A673 (cell line): ENCODE measurements around the gene RIF1.

Experiments used
- EZH2 ChIP-seq: fragments of 200-600 bp; sonication (generic); IDR thresholded peaks from 2 replicates; pipeline ENCODE4 v1.6.1; 2017; ENCODE audit warnings: borderline replicate concordance, low read depth, mild to moderate bottlenecking, mixed read lengths, antibody characterized with exemption, low read length; ENCODE audit not compliant: poor library complexity, severe bottlenecking
- TF ChIP-seq, protein P1 (sequence below): fragments of 300-800, 200-600 bp; sonication (generic); conservative IDR thresholded peaks from 2 replicates; pipeline ENCODE4 v1.5.1; 2017; ENCODE audit warnings: low read depth, mild to moderate bottlenecking, antibody characterized with exemption, low read length, moderate library complexity, mixed read lengths

DNA sequence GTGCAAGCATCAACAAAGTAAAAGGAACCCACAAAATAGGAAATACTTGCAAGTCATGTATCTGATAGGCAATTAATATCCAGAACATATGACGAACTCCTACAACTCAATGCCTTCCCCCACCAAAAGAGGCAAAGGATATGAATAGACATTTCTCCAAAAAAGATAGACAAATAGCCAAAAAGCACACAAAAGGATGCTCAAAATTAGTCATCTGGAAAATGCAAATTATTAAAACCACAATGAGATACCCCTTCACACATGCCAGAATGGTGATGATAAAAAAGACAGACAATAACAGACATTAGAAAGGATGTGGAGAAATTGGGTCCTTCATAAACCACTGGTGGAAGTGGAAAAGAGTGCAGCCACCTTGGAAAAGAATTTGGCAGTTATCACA lies 76.4 kb downstream of the RIF1 start:
- TF ChIP-seq, protein P1, sequence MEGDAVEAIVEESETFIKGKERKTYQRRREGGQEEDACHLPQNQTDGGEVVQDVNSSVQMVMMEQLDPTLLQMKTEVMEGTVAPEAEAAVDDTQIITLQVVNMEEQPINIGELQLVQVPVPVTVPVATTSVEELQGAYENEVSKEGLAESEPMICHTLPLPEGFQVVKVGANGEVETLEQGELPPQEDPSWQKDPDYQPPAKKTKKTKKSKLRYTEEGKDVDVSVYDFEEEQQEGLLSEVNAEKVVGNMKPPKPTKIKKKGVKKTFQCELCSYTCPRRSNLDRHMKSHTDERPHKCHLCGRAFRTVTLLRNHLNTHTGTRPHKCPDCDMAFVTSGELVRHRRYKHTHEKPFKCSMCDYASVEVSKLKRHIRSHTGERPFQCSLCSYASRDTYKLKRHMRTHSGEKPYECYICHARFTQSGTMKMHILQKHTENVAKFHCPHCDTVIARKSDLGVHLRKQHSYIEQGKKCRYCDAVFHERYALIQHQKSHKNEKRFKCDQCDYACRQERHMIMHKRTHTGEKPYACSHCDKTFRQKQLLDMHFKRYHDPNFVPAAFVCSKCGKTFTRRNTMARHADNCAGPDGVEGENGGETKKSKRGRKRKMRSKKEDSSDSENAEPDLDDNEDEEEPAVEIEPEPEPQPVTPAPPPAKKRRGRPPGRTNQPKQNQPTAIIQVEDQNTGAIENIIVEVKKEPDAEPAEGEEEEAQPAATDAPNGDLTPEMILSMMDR = no peak
- no peak for TF ChIP-seq EZH2
